NCI-H1694 treated with DMSO at 0.1 percent for 48 hours (cell line): ENCODE results near the gene DCTPP1.

Experiments
- DNase-seq: peaks from one replicate; lab custom pipeline; 2025; lab: John Stamatoyannopoulos, UW

The DCTPP1 gene

GRCh38 chr16:30381291-30382041 lies 48.4 kb downstream of the DCTPP1 start:
- DNase-seq, result no peak

- DNase-seq, result no peak
These were observed 49.0 kb downstream of the DCTPP1 start for GRCh38 chr16:30380803-30381208.

- DNase-seq, result no peak
These were observed 49.6 kb downstream of the DCTPP1 start for GRCh38 chr16:30380072-30380802.

- DNase-seq, result no peak
These were observed 50.6 kb downstream of the DCTPP1 start for GRCh38 chr16:30379158-30379783.

- DNase-seq, result peak; percentile 77
These were observed 51.3 kb downstream of the DCTPP1 start for GRCh38 chr16:30378236-30379157.

- peak; percentile 73 for DNase-seq
These were observed 52.0 kb downstream of the DCTPP1 start for GRCh38 chr16:30377812-30378235.

GRCh38 chr16:30377050-30377811 lies 52.6 kb downstream of the DCTPP1 start:
- no peak for DNase-seq

GRCh38 chr16:30376461-30376902 lies 53.3 kb downstream of the DCTPP1 start:
- DNase-seq, result no peak

- no peak for DNase-seq
These were observed 54.0 kb downstream of the DCTPP1 start for GRCh38 chr16:30375864-30376263.

GRCh38 chr16:30374538-30374937 lies 55.3 kb downstream of the DCTPP1 start, which contains the start of gene MYL11:
MYL11 (plus strand) TSS chr16:30374802; CDS start chr16:30374858, 56 bp downstream.
- no peak for DNase-seq
